ENCODE data around the gene SIRT3.
"Not testable (repeated sequence)": the region's sequence is repeated elsewhere in the genome, so short reads cannot be mapped to it uniquely, and the experiment has no call there.

The SIRT3 gene

DNA sequence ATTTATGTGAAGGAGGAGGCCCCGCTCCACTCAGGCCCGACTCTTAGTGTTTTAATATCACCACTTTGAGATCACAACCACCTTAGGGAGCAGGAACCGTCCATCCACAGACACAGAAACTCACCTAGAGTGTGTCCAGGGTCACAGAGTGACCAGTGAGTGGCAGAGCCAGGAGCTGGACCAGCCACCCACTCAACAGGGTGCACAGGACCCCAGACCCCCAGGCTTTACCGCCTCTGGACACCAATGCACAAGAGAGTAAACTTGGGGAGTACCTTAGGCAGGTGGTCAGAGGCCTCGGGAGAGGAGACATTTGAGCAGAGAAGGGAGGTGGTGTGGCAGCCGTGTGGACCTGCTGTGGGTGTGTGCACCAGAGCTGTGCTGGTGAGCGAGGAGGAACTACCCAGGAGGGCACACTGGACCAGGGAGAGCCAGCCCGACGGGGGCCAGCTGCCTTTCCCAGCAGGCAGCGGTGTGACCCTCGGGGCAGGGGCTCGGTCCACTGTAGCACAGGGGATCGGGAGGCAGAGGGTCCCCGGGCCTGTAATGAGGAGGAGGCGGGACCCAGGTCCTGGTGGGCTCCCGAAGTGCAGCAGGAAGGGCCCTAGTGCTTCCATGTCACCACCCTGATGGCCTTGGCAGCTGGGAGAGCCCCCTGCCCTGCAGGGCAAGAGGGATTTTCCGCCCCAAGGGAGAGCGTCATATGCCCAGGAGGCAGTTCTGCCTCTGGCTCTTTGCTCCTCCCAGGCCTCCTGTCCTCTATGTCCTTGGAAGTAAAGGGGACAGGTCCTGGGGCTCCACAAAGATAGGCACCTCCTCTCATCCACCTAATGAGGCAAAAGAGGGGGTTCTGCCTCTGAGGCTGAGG is 34.5 kb upstream of the SIRT3 start:
- Histone ChIP-seq H3K36me3 (replicated peaks in 1 of 2; ENCODE audit: control insufficient read depth in 2 of 2, insufficient read depth in 2 of 2, low read length in 2 of 2) (no peaks in the 10 kb centered on the region), H2AK5ac (ENCODE audit: low read depth, low read length) (peak overlapping the region; percentile 94), H2BK120ac (ENCODE audit: low read depth, low read length) (peak overlapping the region; percentile 61), H3K4me3 (ENCODE audit: low read length in 2 of 2) (no peak overlapping the region), H2BK15ac (ENCODE audit: low read length) (peak overlapping the region; percentile 92), H3K79me1 (ENCODE audit: low read depth, low read length) (no peaks in the 10 kb centered on the region), H3K14ac (ENCODE audit: low read length) (peak overlapping the region; percentile 21), H4K8ac (ENCODE audit: low read depth, low read length) (peak overlapping the region; percentile 43), H3K4me2 (ENCODE audit: insufficient read depth, low read length, poor library complexity, severe bottlenecking) (no peak overlapping the region), H2AFZ (ENCODE audit: low read length) (no peak overlapping the region), H3K27me3 (ENCODE audit: control insufficient read depth in 3 of 3, insufficient read depth in 3 of 3, low read depth in 1 of 3, low read length in 3 of 3) (no peaks in the 10 kb centered on the region), H2BK5ac (ENCODE audit: low read length) (peak overlapping the region; percentile 24), H4K91ac (ENCODE audit: low read depth, low read length, poor library complexity) (no peak overlapping the region), H2BK12ac (ENCODE audit: low read length) (peak overlapping the region; percentile 7), H3K9ac (ENCODE audit: low read depth, low read length, poor library complexity) (peak overlapping the region; percentile 21), H3K23ac (ENCODE audit: low read depth, low read length, poor library complexity) (peak overlapping the region; percentile 73), H3K27ac (replicated peaks; ENCODE audit: low read length) (no peak overlapping the region), H3K4me1 (ENCODE audit: control insufficient read depth in 2 of 2, insufficient read depth in 1 of 2, low read depth in 1 of 2, low read length in 2 of 2) (peaks cover 0 to 5% of the 10 kb centered on the region in 2 donors), H3K18ac (ENCODE audit: low read length) (peak overlapping the region; percentile 64), H3K4ac (ENCODE audit: low read length) (no peak overlapping the region), H3K9me3 (replicated peaks in 1 of 2; ENCODE audit: control insufficient read depth in 2 of 2, insufficient read depth in 1 of 2, low read depth in 1 of 2, low read length in 2 of 2) (peaks cover 3 to 4% of the 10 kb centered on the region in 2 donors)
- no CpG with 5 or more reads among the region's 18 CpGs for WGBS, 2 donors (ENCODE audit: extremely low coverage in 2 of 2, insufficient read length in 2 of 2, insufficient replicate concordance in 1 of 2)
- DNase-seq (ENCODE audit: low spot score), result no peak

DNA sequence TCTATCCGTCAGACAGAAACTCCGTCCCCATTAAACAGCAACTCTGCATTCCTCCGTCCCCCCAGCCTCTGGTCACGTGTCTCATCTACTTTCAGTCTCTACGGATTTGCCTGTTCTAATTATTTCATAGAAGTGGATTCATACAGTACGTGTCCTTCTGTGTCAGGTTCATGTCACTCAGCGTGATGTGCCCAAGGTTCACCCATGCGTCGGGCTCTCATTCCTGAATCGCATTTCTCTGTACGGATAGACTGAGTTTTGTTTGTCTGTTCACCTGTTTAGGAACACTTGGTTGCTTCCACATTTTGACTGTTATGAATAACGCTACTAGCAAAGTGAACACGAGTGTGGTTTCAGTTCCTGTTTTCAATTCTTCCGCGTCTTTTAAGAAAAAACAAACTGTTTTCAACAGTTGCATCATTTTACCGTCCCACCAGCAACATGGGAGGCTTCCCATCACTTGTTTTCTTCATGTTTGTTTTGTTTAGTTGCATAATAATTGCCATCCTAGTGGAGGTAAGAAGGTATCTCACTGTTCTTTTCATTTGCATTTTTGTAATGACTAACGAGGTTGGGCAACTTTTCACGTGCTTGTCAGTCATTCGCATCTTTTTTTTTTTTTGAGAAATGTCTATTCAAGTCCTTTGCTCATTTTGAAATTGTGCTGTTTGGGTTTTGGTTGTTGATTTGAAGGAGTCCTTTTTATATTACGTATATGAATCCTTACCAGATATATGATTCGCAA is 33.2 kb upstream of the SIRT3 start:
- no peak overlapping the region for H2BK15ac ChIP-seq (ENCODE audit: low read length)
- no peak overlapping the region for H3K4me2 ChIP-seq (ENCODE audit: insufficient read depth, low read length, poor library complexity, severe bottlenecking)
- H3K4me3 ChIP-seq (ENCODE audit: low read length in 2 of 2), result no peak overlapping the region
- H2AFZ ChIP-seq (ENCODE audit: low read length), result peak overlapping the region; percentile 53
- H3K27ac ChIP-seq (replicated peaks; ENCODE audit: low read length), result no peak overlapping the region
- no peaks in the 10 kb centered on the region for H3K27me3 ChIP-seq (ENCODE audit: control insufficient read depth in 3 of 3, insufficient read depth in 3 of 3, low read depth in 1 of 3, low read length in 3 of 3)
- no peak overlapping the region for H2BK5ac ChIP-seq (ENCODE audit: low read length)
- H3K9me3 ChIP-seq (replicated peaks in 1 of 2; ENCODE audit: control insufficient read depth in 2 of 2, insufficient read depth in 1 of 2, low read depth in 1 of 2, low read length in 2 of 2), result peaks cover 3 to 4% of the 10 kb centered on the region in 2 donors
- no peak overlapping the region for H2BK120ac ChIP-seq (ENCODE audit: low read depth, low read length)
- H3K79me1 ChIP-seq (ENCODE audit: low read depth, low read length), result no peaks in the 10 kb centered on the region
- no peak for DNase-seq (ENCODE audit: low spot score)
- H3K14ac ChIP-seq (ENCODE audit: low read length), result no peak overlapping the region
- H3K4me1 ChIP-seq (ENCODE audit: control insufficient read depth in 2 of 2, insufficient read depth in 1 of 2, low read depth in 1 of 2, low read length in 2 of 2), result peaks cover 0 to 5% of the 10 kb centered on the region in 2 donors
- no peak overlapping the region for H3K9ac ChIP-seq (ENCODE audit: low read depth, low read length, poor library complexity)
- H3K36me3 ChIP-seq (replicated peaks in 1 of 2; ENCODE audit: control insufficient read depth in 2 of 2, insufficient read depth in 2 of 2, low read length in 2 of 2), result no peaks in the 10 kb centered on the region
- H2AK5ac ChIP-seq (ENCODE audit: low read depth, low read length), result no peak overlapping the region
- H2BK12ac ChIP-seq (ENCODE audit: low read length), result no peak overlapping the region
- WGBS, 2 donors (ENCODE audit: extremely low coverage in 2 of 2, insufficient read length in 2 of 2, insufficient replicate concordance in 1 of 2), result no CpG with 5 or more reads among the region's 21 CpGs
- no peak overlapping the region for H4K8ac ChIP-seq (ENCODE audit: low read depth, low read length)
- no peak overlapping the region for H3K23ac ChIP-seq (ENCODE audit: low read depth, low read length, poor library complexity)
- H3K18ac ChIP-seq (ENCODE audit: low read length), result no peak overlapping the region
- H3K4ac ChIP-seq (ENCODE audit: low read length), result no peak overlapping the region
- no peak overlapping the region for H4K91ac ChIP-seq (ENCODE audit: low read depth, low read length, poor library complexity)

DNA sequence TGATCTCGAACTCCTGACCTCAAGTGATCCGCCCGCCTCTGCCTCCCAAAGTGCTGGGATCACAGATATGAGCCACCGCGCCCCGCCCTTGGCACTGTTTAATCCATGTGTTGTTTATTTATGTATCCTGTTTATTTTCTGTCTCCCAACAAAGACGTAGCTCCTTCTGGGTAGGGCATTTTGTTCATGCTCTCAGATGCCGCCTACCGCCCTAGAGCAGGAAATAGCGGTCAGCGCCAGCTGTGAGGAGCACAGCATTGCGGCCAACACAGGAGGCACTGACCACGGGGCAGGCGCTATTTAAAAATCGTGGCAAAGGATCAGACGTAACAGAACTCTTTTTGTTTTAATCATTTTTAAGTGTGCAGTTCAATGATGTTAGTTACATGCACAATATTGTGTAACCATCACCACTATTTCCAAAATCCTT is 32.6 kb upstream of the SIRT3 start:
- not testable (repeated sequence) for H3K9ac ChIP-seq (ENCODE audit: low read depth, low read length, poor library complexity); H2BK15ac ChIP-seq (ENCODE audit: low read length); H3K4me1 ChIP-seq (ENCODE audit: control insufficient read depth in 2 of 2, insufficient read depth in 1 of 2, low read depth in 1 of 2, low read length in 2 of 2); H2BK12ac ChIP-seq (ENCODE audit: low read length); H3K4me3 ChIP-seq (ENCODE audit: low read length in 2 of 2); H3K36me3 ChIP-seq (replicated peaks in 1 of 2; ENCODE audit: control insufficient read depth in 2 of 2, insufficient read depth in 2 of 2, low read length in 2 of 2); H3K79me1 ChIP-seq (ENCODE audit: low read depth, low read length); H3K4me2 ChIP-seq (ENCODE audit: insufficient read depth, low read length, poor library complexity, severe bottlenecking); H3K4ac ChIP-seq (ENCODE audit: low read length); H3K23ac ChIP-seq (ENCODE audit: low read depth, low read length, poor library complexity); H3K18ac ChIP-seq (ENCODE audit: low read length); H3K9me3 ChIP-seq (replicated peaks in 1 of 2; ENCODE audit: control insufficient read depth in 2 of 2, insufficient read depth in 1 of 2, low read depth in 1 of 2, low read length in 2 of 2); H3K27me3 ChIP-seq (ENCODE audit: control insufficient read depth in 3 of 3, insufficient read depth in 3 of 3, low read depth in 1 of 3, low read length in 3 of 3); H2BK5ac ChIP-seq (ENCODE audit: low read length); DNase-seq (ENCODE audit: low spot score); H2BK120ac ChIP-seq (ENCODE audit: low read depth, low read length); H3K14ac ChIP-seq (ENCODE audit: low read length); H2AK5ac ChIP-seq (ENCODE audit: low read depth, low read length); H4K91ac ChIP-seq (ENCODE audit: low read depth, low read length, poor library complexity); H3K27ac ChIP-seq (replicated peaks; ENCODE audit: low read length); H4K8ac ChIP-seq (ENCODE audit: low read depth, low read length)
- peak overlapping the region; percentile 53 for H2AFZ ChIP-seq (ENCODE audit: low read length)
- no CpG with 5 or more reads among the region's 16 CpGs for WGBS, 2 donors (ENCODE audit: extremely low coverage in 2 of 2, insufficient read length in 2 of 2, insufficient replicate concordance in 1 of 2)

DNA sequence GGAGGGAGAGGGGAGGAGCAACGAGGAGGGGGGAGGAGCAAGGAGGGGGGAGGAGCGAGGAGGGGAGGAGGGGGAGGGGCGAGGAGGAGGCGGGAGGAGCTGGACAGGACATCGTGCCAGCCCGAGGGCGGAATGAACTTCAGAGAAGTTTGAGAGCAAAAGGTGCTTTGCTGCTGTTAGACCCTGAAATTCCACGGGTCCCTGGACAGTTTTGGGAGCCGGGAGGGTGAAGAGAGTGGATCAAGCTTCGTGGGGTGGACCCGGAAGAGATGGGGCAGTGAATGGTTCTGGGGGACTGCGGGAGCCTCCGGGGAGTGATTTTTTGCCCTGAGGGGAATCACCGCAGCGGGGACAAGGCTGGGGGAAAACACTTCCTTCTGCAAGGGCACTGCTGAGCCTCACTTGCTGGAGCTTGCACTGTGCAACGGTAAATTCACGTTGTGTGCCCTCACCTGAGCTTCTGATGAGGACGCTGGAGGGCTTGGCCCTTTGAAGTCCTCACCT is 31.4 kb upstream of the SIRT3 start:
- H3K4ac ChIP-seq (ENCODE audit: low read length), result no peak overlapping the region
- no peak overlapping the region for H3K4me3 ChIP-seq (ENCODE audit: low read length in 2 of 2)
- peak overlapping the region; percentile 95 for H3K23ac ChIP-seq (ENCODE audit: low read depth, low read length, poor library complexity)
- no peaks in the 10 kb centered on the region for H3K36me3 ChIP-seq (replicated peaks in 1 of 2; ENCODE audit: control insufficient read depth in 2 of 2, insufficient read depth in 2 of 2, low read length in 2 of 2)
- DNase-seq (ENCODE audit: low spot score), result no peak
- no peak overlapping the region for H4K8ac ChIP-seq (ENCODE audit: low read depth, low read length)
- no peak overlapping the region for H4K91ac ChIP-seq (ENCODE audit: low read depth, low read length, poor library complexity)
- H3K79me1 ChIP-seq (ENCODE audit: low read depth, low read length), result no peaks in the 10 kb centered on the region
- peaks cover 0 to 5% of the 10 kb centered on the region in 2 donors for H3K4me1 ChIP-seq (ENCODE audit: control insufficient read depth in 2 of 2, insufficient read depth in 1 of 2, low read depth in 1 of 2, low read length in 2 of 2)
- H3K9ac ChIP-seq (ENCODE audit: low read depth, low read length, poor library complexity), result no peak overlapping the region
- H2BK15ac ChIP-seq (ENCODE audit: low read length), result peak overlapping the region; percentile 10
- H3K27me3 ChIP-seq (ENCODE audit: control insufficient read depth in 3 of 3, insufficient read depth in 3 of 3, low read depth in 1 of 3, low read length in 3 of 3), result no peaks in the 10 kb centered on the region
- no peak overlapping the region for H2BK120ac ChIP-seq (ENCODE audit: low read depth, low read length)
- H2BK5ac ChIP-seq (ENCODE audit: low read length), result no peak overlapping the region
- H2AFZ ChIP-seq (ENCODE audit: low read length), result peak overlapping the region; percentile 56
- peak overlapping the region; percentile 47 for H3K14ac ChIP-seq (ENCODE audit: low read length)
- H3K4me2 ChIP-seq (ENCODE audit: insufficient read depth, low read length, poor library complexity, severe bottlenecking), result no peak overlapping the region
- peak overlapping the region; percentile 4 for H3K18ac ChIP-seq (ENCODE audit: low read length)
- WGBS, 2 donors (ENCODE audit: extremely low coverage in 2 of 2, insufficient read length in 2 of 2, insufficient replicate concordance in 1 of 2), result no CpG with 5 or more reads among the region's 18 CpGs
- H2AK5ac ChIP-seq (ENCODE audit: low read depth, low read length), result peak overlapping the region; percentile 34
- H3K9me3 ChIP-seq (replicated peaks in 1 of 2; ENCODE audit: control insufficient read depth in 2 of 2, insufficient read depth in 1 of 2, low read depth in 1 of 2, low read length in 2 of 2), result peaks cover 3 to 4% of the 10 kb centered on the region in 2 donors
- H3K27ac ChIP-seq (replicated peaks; ENCODE audit: low read length), result no peak overlapping the region
- no peak overlapping the region for H2BK12ac ChIP-seq (ENCODE audit: low read length)
